Panc1 (cell line): ENCODE data around the gene AMOTL1. TPM values are rescaled to one million over a fixed set of nuclear protein-coding genes. Genes with fewer than 3 reads are reported as not detected.

Source experiments
- ATAC-seq: fragments of 200-7000 bp; cut with Tn5 transposase; 2 replicates; pipeline ENCODE4 v1.9.1; 2020; ENCODE audit warnings: mild to moderate bottlenecking, moderate library complexity
- BruUV-seq: library from RNA; stranded (reverse); fragments of 400-500 nt; replicated peaks from 2 replicates; lab custom pipeline; 2021; lab: Mats Ljungman, UMichigan
- CTCF ChIA-PET: fragments of 300-600 bp; sonication (Branson Sonifier 250); formaldehyde crosslinking; loops from one replicate; lab custom pipeline; 2022; ENCODE audit warnings: antibody characterized with exemption; lab: Charles Lee
- POLR2A ChIA-PET: fragments of 300-600 bp; sonication (Branson Sonifier 250); formaldehyde crosslinking; loops from one replicate; lab custom pipeline; 2022; ENCODE audit warnings: antibody characterized with exemption; lab: Charles Lee
- DNase-seq: peaks from one replicate; pipeline ENCODE4 v3.0.0-alpha.2; 2010; ENCODE audit warnings: low read depth, low spot score
- H3K27ac ChIP-seq: 2 replicates; pipeline ENCODE4 v1.5.1; 2011; ENCODE audit warnings: mild to moderate bottlenecking, low read length, inconsistent platforms
- H3K27me3 ChIP-seq: fragments of 200-500 bp; sonication (Bioruptor generic); 2 replicates; pipeline ENCODE4 v1.6.0; 2014; ENCODE audit warnings: low read length, inconsistent platforms; ENCODE audit not compliant: control insufficient read depth, insufficient read depth
- H3K36me3 ChIP-seq: fragments of 200-500 bp; sonication (Bioruptor generic); 2 replicates; pipeline ENCODE4 v1.5.1; 2014; ENCODE audit warnings: inconsistent platforms, mild to moderate bottlenecking, low read length, moderate library complexity; ENCODE audit not compliant: control insufficient read depth, insufficient read depth
- H3K4me1 ChIP-seq: 2 replicates; pipeline ENCODE4 v1.5.1; 2011; ENCODE audit warnings: inconsistent platforms, mild to moderate bottlenecking, low read length, moderate library complexity; ENCODE audit not compliant: control insufficient read depth, insufficient read depth
- H3K4me3 ChIP-seq, 2 experiments: 2 replicates each; pipeline ENCODE4 v1.5.1; 2011 to 2012; ENCODE audit warnings: low read depth in 2 of 2, low read length in 2 of 2, mild to moderate bottlenecking in 2 of 2, inconsistent platforms in 1 of 2, moderate library complexity in 1 of 2
- H3K9me3 ChIP-seq: fragments of 200-500 bp; sonication (Bioruptor generic); 2 replicates; pipeline ENCODE4 v1.5.1; 2014; ENCODE audit warnings: low read depth, mild to moderate bottlenecking, inconsistent platforms, low read length, moderate library complexity; ENCODE audit not compliant: control insufficient read depth, insufficient read depth
- CTCF ChIP-seq: fragments of 450-650 bp; IDR thresholded peaks from 2 replicates; pipeline ENCODE4 v1.5.1; 2017; ENCODE audit warnings: mild to moderate bottlenecking
- POLR2AphosphoS5 ChIP-seq: IDR thresholded peaks from 2 replicates; pipeline ENCODE4 v1.6.1; 2012; ENCODE audit warnings: mild to moderate bottlenecking, low read depth, low read length, moderate library complexity
- REST ChIP-seq, 2 experiments: IDR thresholded peaks; 2 replicates each; pipeline ENCODE4 v1.6.1; 2011 to 2012; ENCODE audit warnings: low read depth in 2 of 2, control low read depth in 1 of 2, low read length in 1 of 2, mild to moderate bottlenecking in 1 of 2, moderate library complexity in 1 of 2; ENCODE audit not compliant: insufficient read depth in 1 of 2
- SIN3A ChIP-seq: IDR thresholded peaks from 2 replicates; pipeline ENCODE4 v1.6.1; 2012; ENCODE audit warnings: low read depth, mild to moderate bottlenecking, low read length, moderate library complexity, borderline replicate concordance; ENCODE audit not compliant: insufficient read depth
- TCF7L2 ChIP-seq: IDR thresholded peaks from 2 replicates; pipeline ENCODE4 v1.6.1; 2011; ENCODE audit warnings: mild to moderate bottlenecking, low read depth, low read length, inconsistent platforms
- in situ Hi-C: cut with HindIII; loops from 2 replicates; pipeline ENCODE4 v1.10.0; 2016; ENCODE audit warnings: low sequenced_read_pairs, low pct_unique_long_range_greater_than_20kb
- intact Hi-C: fragments of 100-400 bp; cut with micrococcal nuclease; formaldehyde crosslinking; loops from one replicate; pipeline ENCODE4 v1.10.0; 2022; ENCODE audit not compliant: unreplicated experiment
- total RNA-seq: library from RNA; stranded (reverse); gene quantifications from one replicate; pipeline ENCODE4 v1.2.1, GENCODE V29; 2021; ENCODE audit not compliant: unreplicated experiment

The AMOTL1 gene
- total RNA-seq, 1 experiment from 2014 or later: 16.0 TPM

- Histone ChIP-seq H3K9me3 (peaks cover 19% of the 10 kb centered on the region), H3K4me3 (no peak overlapping the region), H3K36me3 (no peaks in the 10 kb centered on the region), H3K27me3 (no peaks in the 10 kb centered on the region), H3K4me1 (no peaks in the 10 kb centered on the region), H3K27ac (no peak overlapping the region)
- DNase-seq: no peak
- ChIA-PET POLR2A (no interaction called here), CTCF (no interaction called here)
- no peak for TF ChIP-seq TCF7L2
- no peak for TF ChIP-seq SIN3A
- TF ChIP-seq CTCF: no peak
- no peak for TF ChIP-seq REST (IDR thresholded peaks at IDR 0.05; ENCODE audit: insufficient read depth in 1 of 2, low read depth in 2 of 2, low read length in 1 of 2)
- no peak for TF ChIP-seq POLR2AphosphoS5
- no TSS peak for BruUV-seq
- in situ Hi-C loops (no loop called here), intact Hi-C loops (no loop called here)
- no peak for ATAC-seq
Measured at GRCh38 chr11:94820480-94820879, 52.3 kb downstream of the AMOTL1 start.

- DNase-seq: no peak
- intact Hi-C loops: no loop called here
- in situ Hi-C loops: no loop called here
- TF ChIP-seq TCF7L2: no peak
- no peak for ATAC-seq
- Histone ChIP-seq H3K27ac (no peak overlapping the region), H3K9me3 (peaks cover 10% of the 10 kb centered on the region; the same call in 1 of the 2 replicates), H3K4me3 (no peak overlapping the region), H3K36me3 (no peaks in the 10 kb centered on the region), H3K27me3 (no peaks in the 10 kb centered on the region), H3K4me1 (no peaks in the 10 kb centered on the region)
- CTCF ChIA-PET: no interaction called here
- no TSS peak for BruUV-seq
- POLR2A ChIA-PET: no interaction called here
Measured at GRCh38 chr11:94821439-94821838, 53.3 kb downstream of the AMOTL1 start.

- in situ Hi-C loops: no loop called here
- TF ChIP-seq TCF7L2 (no peak), REST (IDR thresholded peaks at IDR 0.05; ENCODE audit: insufficient read depth in 1 of 2, low read depth in 2 of 2, low read length in 1 of 2) (no peak), CTCF (no peak), POLR2AphosphoS5 (no peak), SIN3A (no peak)
- H3K9me3 ChIP-seq: peaks cover 6% of the 10 kb centered on the region; the same call in 1 of the 2 replicates
- intact Hi-C loops: no loop called here
- ChIA-PET POLR2A (no interaction called here), CTCF (no interaction called here)
- no peaks in the 10 kb centered on the region for H3K36me3 ChIP-seq
- no peak overlapping the region for H3K4me3 ChIP-seq
- ATAC-seq (no peak), DNase-seq (no peak)
- no TSS peak for BruUV-seq
- no peaks in the 10 kb centered on the region for H3K27me3 ChIP-seq
- no peaks in the 10 kb centered on the region for H3K4me1 ChIP-seq
- no peak overlapping the region for H3K27ac ChIP-seq
Measured at GRCh38 chr11:94822080-94822479, 53.9 kb downstream of the AMOTL1 start.
